IMR-90 (cell line): ENCODE measurements around the gene EIF3A. TPM values are rescaled to one million over a fixed set of nuclear protein-coding genes. Genes with fewer than 3 reads are reported as not detected.

Experiments used
- ATAC-seq: fragments of 200-7000 bp; cut with Tn5 transposase; 2 replicates; pipeline ENCODE4 v1.9.1; 2020; ENCODE audit warnings: low read depth, mild to moderate bottlenecking, moderate library complexity
- BruUV-seq: library from RNA; stranded (reverse); fragments of 400-500 nt; replicated peaks from 2 replicates; lab custom pipeline; 2021; lab: Mats Ljungman, UMichigan
- CTCF ChIA-PET: fragments of 300-600 bp; formaldehyde crosslinking; extraction: SDS; loops from one replicate; lab custom pipeline; 2021; ENCODE audit warnings: antibody characterized with exemption; lab: Yijun Ruan, JAX
- POLR2A ChIA-PET: fragments of 300-600 bp; sonication (Branson Sonifier 250); formaldehyde crosslinking; loops from one replicate; lab custom pipeline; 2022; ENCODE audit warnings: antibody characterized with exemption; ENCODE audit not compliant: unreplicated experiment; lab: Charles Lee
- DNase-seq: peaks from one replicate; pipeline ENCODE4 v3.0.0; 2013
- H2AFZ ChIP-seq: replicated peaks from 2 replicates; pipeline ENCODE3; 2013; ENCODE audit warnings: low read length, mild to moderate bottlenecking; ENCODE audit not compliant: poor library complexity
- H2AK5ac ChIP-seq: 2 replicates; pipeline ENCODE4 v1.6.1; 2013; ENCODE audit warnings: low read depth, low read length, inconsistent platforms
- H2AK9ac ChIP-seq: replicated peaks from 2 replicates; pipeline ENCODE3; 2013; ENCODE audit warnings: mild to moderate bottlenecking, low read depth, low read length, moderate library complexity; ENCODE audit not compliant: poor library complexity
- H2BK120ac ChIP-seq: 2 replicates; pipeline ENCODE4 v1.6.1; 2013; ENCODE audit warnings: low read depth, low read length, inconsistent platforms
- H2BK15ac ChIP-seq: 3 replicates; pipeline ENCODE4 v1.6.1; 2013; ENCODE audit warnings: low read depth, low read length, inconsistent platforms
- H2BK20ac ChIP-seq: 2 replicates; pipeline ENCODE4 v1.6.1; 2013; ENCODE audit warnings: low read depth, mild to moderate bottlenecking, inconsistent platforms, low read length, moderate library complexity
- H2BK5ac ChIP-seq: 2 replicates; pipeline ENCODE4 v1.6.1; 2013; ENCODE audit warnings: mild to moderate bottlenecking, low read depth, low read length, inconsistent platforms; ENCODE audit not compliant: poor library complexity, severe bottlenecking
- H3K14ac ChIP-seq: replicated peaks from 2 replicates; pipeline ENCODE4 v1.6.1; 2013; ENCODE audit warnings: low read depth, low read length, inconsistent platforms
- H3K18ac ChIP-seq: 2 replicates; pipeline ENCODE4 v1.6.1; 2013; ENCODE audit warnings: low read depth, low read length, control low read depth
- H3K23ac ChIP-seq: 2 replicates; pipeline ENCODE4 v1.6.1; 2013; ENCODE audit warnings: low read depth, low read length, inconsistent platforms
- H3K27ac ChIP-seq: 2 replicates; pipeline ENCODE4 v1.5.1; 2013; ENCODE audit warnings: mild to moderate bottlenecking, control low read depth, low read length; ENCODE audit not compliant: insufficient read depth
- H3K27me3 ChIP-seq: 2 replicates; pipeline ENCODE4 v1.6.1; 2013; ENCODE audit warnings: low read length; ENCODE audit not compliant: control insufficient read depth, insufficient read depth
- H3K36me3 ChIP-seq: 2 replicates; pipeline ENCODE4 v1.6.1; 2013; ENCODE audit warnings: low read length, mixed read lengths; ENCODE audit not compliant: control insufficient read depth, insufficient read depth
- H3K4ac ChIP-seq: 2 replicates; pipeline ENCODE4 v1.6.1; 2013; ENCODE audit warnings: low read depth, low read length, inconsistent platforms
- H3K4me1 ChIP-seq: 2 replicates; pipeline ENCODE4 v1.6.1; 2013; ENCODE audit warnings: low read length, mixed read lengths; ENCODE audit not compliant: control insufficient read depth, insufficient read depth
- H3K4me2 ChIP-seq: 2 replicates; pipeline ENCODE4 v1.6.1; 2013; ENCODE audit warnings: low read depth, mild to moderate bottlenecking, control low read depth, low read length, moderate library complexity
- H3K4me3 ChIP-seq: 2 replicates; pipeline ENCODE4 v1.5.1; 2013; ENCODE audit warnings: low read depth, mild to moderate bottlenecking, control low read depth, low read length, moderate library complexity; ENCODE audit not compliant: insufficient read depth
- H3K56ac ChIP-seq: 2 replicates; pipeline ENCODE4 v1.6.1; 2013; ENCODE audit warnings: low read length, inconsistent platforms; ENCODE audit not compliant: insufficient read depth; ENCODE audit errors: extremely low read depth
- H3K79me1 ChIP-seq, 2 experiments: 2 replicates each; pipeline ENCODE4 v1.6.1; 2013; ENCODE audit warnings: low read length in 2 of 2, inconsistent platforms in 1 of 2, low read depth in 1 of 2
- H3K9ac ChIP-seq: 2 replicates; pipeline ENCODE4 v1.6.1; 2013; ENCODE audit warnings: low read depth, low read length, control low read depth
- H3K9me1 ChIP-seq: 2 replicates; pipeline ENCODE4 v1.6.1; 2013; ENCODE audit warnings: low read length, inconsistent platforms; ENCODE audit not compliant: insufficient read depth
- H3K9me3 ChIP-seq: 2 replicates; pipeline ENCODE4 v1.6.1; 2013; ENCODE audit warnings: low read length; ENCODE audit not compliant: control insufficient read depth, insufficient read depth
- H4K20me1 ChIP-seq: 2 replicates; pipeline ENCODE4 v1.6.1; 2013; ENCODE audit warnings: low read length, inconsistent platforms; ENCODE audit not compliant: insufficient read depth
- H4K5ac ChIP-seq: 2 replicates; pipeline ENCODE4 v1.6.1; 2013; ENCODE audit warnings: mild to moderate bottlenecking, low read depth, low read length, control low read depth
- H4K8ac ChIP-seq, 2 experiments: 2 replicates each; pipeline ENCODE4 v1.6.1; 2013; ENCODE audit warnings: low read depth in 2 of 2, low read length in 2 of 2, control low read depth in 1 of 2, inconsistent platforms in 1 of 2
- H4K91ac ChIP-seq: 2 replicates; pipeline ENCODE4 v1.6.1; 2013; ENCODE audit warnings: low read depth, low read length, inconsistent platforms; ENCODE audit not compliant: insufficient read depth
- BHLHE40 ChIP-seq: fragments of 150-350 bp; IDR thresholded peaks from 2 replicates; pipeline ENCODE4 v1.6.1; 2016; ENCODE audit warnings: mild to moderate bottlenecking, low read depth, low read length
- CEBPB ChIP-seq: IDR thresholded peaks from 2 replicates; pipeline ENCODE4 v1.6.1; 2012; ENCODE audit warnings: low read depth, low read length, improper control_type of control experiment
- CHD1 ChIP-seq: IDR thresholded peaks from 2 replicates; pipeline ENCODE4 v1.6.1; 2012; ENCODE audit warnings: low read depth, low read length, improper control_type of control experiment
- ELK1 ChIP-seq: fragments of 150-350 bp; IDR thresholded peaks from 2 replicates; pipeline ENCODE4 v1.6.1; 2016; ENCODE audit warnings: low read depth, mild to moderate bottlenecking, low read length, moderate library complexity, borderline replicate concordance
- FOS ChIP-seq: fragments of 150-350 bp; IDR thresholded peaks from 2 replicates; pipeline ENCODE4 v1.6.1; 2016; ENCODE audit warnings: low read depth, low read length
- MAFK ChIP-seq: IDR thresholded peaks from 2 replicates; pipeline ENCODE4 v1.6.1; 2012; ENCODE audit warnings: low read depth, low read length, improper control_type of control experiment
- MAZ ChIP-seq: IDR thresholded peaks from 2 replicates; pipeline ENCODE4 v1.6.1; 2012; ENCODE audit warnings: low read depth, mild to moderate bottlenecking, low read length, improper control_type of control experiment, moderate library complexity, borderline replicate concordance
- MXI1 ChIP-seq: IDR thresholded peaks from 2 replicates; pipeline ENCODE4 v1.6.1; 2012; ENCODE audit warnings: low read depth, mild to moderate bottlenecking, low read length, moderate library complexity, borderline replicate concordance
- NFE2L2 ChIP-seq: fragments of 150-350 bp; IDR thresholded peaks from 2 replicates; pipeline ENCODE4 v1.6.1; 2016; ENCODE audit warnings: low read depth, mild to moderate bottlenecking, low read length
- POLR2A ChIP-seq: IDR thresholded peaks from 2 replicates; pipeline ENCODE4 v1.6.1; 2012; ENCODE audit warnings: mild to moderate bottlenecking, low read depth, low read length
- RAD21 ChIP-seq: IDR thresholded peaks from 2 replicates; pipeline ENCODE4 v1.6.1; 2012; ENCODE audit warnings: low read length, improper control_type of control experiment
- RCOR1 ChIP-seq: IDR thresholded peaks from 2 replicates; pipeline ENCODE4 v1.6.1; 2012; ENCODE audit warnings: mild to moderate bottlenecking, low read length, improper control_type of control experiment; ENCODE audit not compliant: insufficient replicate concordance
- RFX5 ChIP-seq: IDR thresholded peaks from 2 replicates; pipeline ENCODE4 v1.8.0; 2012; ENCODE audit warnings: low read depth, mild to moderate bottlenecking, low read length, moderate library complexity
- SMC3 ChIP-seq: fragments of 150-350 bp; IDR thresholded peaks from 2 replicates; pipeline ENCODE4 v1.6.1; 2016; ENCODE audit warnings: low read depth, mild to moderate bottlenecking, antibody characterized with exemption, low read length, moderate library complexity
- USF2 ChIP-seq: fragments of 150-350 bp; IDR thresholded peaks from 2 replicates; pipeline ENCODE4 v1.6.1; 2017; ENCODE audit warnings: mild to moderate bottlenecking, antibody characterized with exemption, low read length, low read depth
- WGBS, 2 experiments: methylation state at CpG; one replicate each; pipeline versions ENCODE4 v1.1.5 to v1.1.7; 2013; ENCODE audit warnings: missing lambda C conversion rate in 2 of 2; ENCODE audit not compliant: insufficient read length in 1 of 2; ENCODE audit errors: extremely low coverage in 2 of 2; 5-methylcytosine and 5-hydroxymethylcytosine counted together
- dilution Hi-C: fragments of 300-500 bp; cut with HindIII; formaldehyde crosslinking; loops from one replicate; pipeline ENCODE4 v1.14.3; 2018; ENCODE audit warnings: low sequenced_read_pairs; ENCODE audit not compliant: unreplicated experiment
- in situ Hi-C: fragments of 300-500 bp; cut with MboI; formaldehyde crosslinking; loops from 3 replicates; pipeline ENCODE4 v1.14.3; 2019; ENCODE audit warnings: low sequenced_read_pairs, inconsistent platforms, mixed read lengths
- intact Hi-C: fragments of 100-400 bp; cut with micrococcal nuclease; formaldehyde crosslinking; loops from 2 replicates; pipeline ENCODE4 v1.10.0; 2022
- polyA plus RNA-seq, 3 experiments: library from polyadenylated mRNA; depleted of rRNA; stranded (reverse); fragments of >200 nt; gene quantifications; 2 replicates each; pipeline ENCODE4 v1.2.3, GENCODE V29; 2012; ENCODE audit warnings: low replicate concordance in 1 of 3
- total RNA-seq: library from RNA; depleted of rRNA; stranded (reverse); fragments of >200 nt; gene quantifications from 2 replicates; pipeline ENCODE4 v1.2.3, GENCODE V29; 2012
- TF ChIP-seq, protein P1 (sequence below): conservative IDR thresholded peaks from 2 replicates; pipeline ENCODE4 v1.5.1; 2012; ENCODE audit warnings: mild to moderate bottlenecking, low read depth, low read length, improper control_type of control experiment

EIF3A gene
- total and polyA plus RNA-seq, 2 of the 4 experiments (the other 2 are of a cell fraction) = 49.6 to 145 TPM

- Histone ChIP-seq H3K4ac (no peak overlapping the region), H2BK20ac (no peak overlapping the region), H3K9me1 (peaks cover 3% of the 10 kb centered on the region; the same call in 1 of the 2 replicates), H2BK15ac (no peak overlapping the region), H3K9ac (no peak overlapping the region), H2AFZ (no peak overlapping the region), H4K5ac (no peak overlapping the region), H4K8ac (no peak overlapping the region), H3K23ac (no peak overlapping the region), H3K18ac (no peak overlapping the region), H3K56ac (no peak overlapping the region), H2AK5ac (no peak overlapping the region), H2BK5ac (no peak overlapping the region), H3K36me3 (peaks cover 75% of the 10 kb centered on the region), H2BK120ac (no peak overlapping the region), H4K91ac (no peak overlapping the region), H2AK9ac (no peak overlapping the region), H3K4me2 (no peak overlapping the region), H3K79me1 (peaks cover 51 to 63% of the 10 kb centered on the region in 2 experiments), H4K20me1 (peaks cover 82% of the 10 kb centered on the region), H3K27me3 (no peaks in the 10 kb centered on the region), H3K14ac (no peak overlapping the region), H3K27ac (no peak overlapping the region), H3K4me3 (no peak overlapping the region), H3K9me3 (no peaks in the 10 kb centered on the region), H3K4me1 (no peaks in the 10 kb centered on the region; the same call in none of the 2 replicates)
- dilution Hi-C loops = no loop called here
- in situ Hi-C loops = no loop called here
- DNase-seq (no peak), ATAC-seq (no peak; the same call in 1 of the 2 replicates)
- intact Hi-C loops = no loop called here
- WGBS, 2 experiments = no CpG with 5 or more reads among the region's 4 CpGs
- CTCF ChIA-PET = no interaction called here
- TF ChIP-seq FOS (no peak), MXI1 (no peak), CHD1 (no peak), CEBPB (no peak), NFE2L2 (no peak), MAZ (no peak), POLR2A (no peak), BHLHE40 (no peak), USF2 (no peak), SMC3 (no peak), MAFK (no peak), RCOR1 (no peak), ELK1 (no peak), RAD21 (no peak), RFX5 (no peak)
- TF ChIP-seq, protein P1, sequence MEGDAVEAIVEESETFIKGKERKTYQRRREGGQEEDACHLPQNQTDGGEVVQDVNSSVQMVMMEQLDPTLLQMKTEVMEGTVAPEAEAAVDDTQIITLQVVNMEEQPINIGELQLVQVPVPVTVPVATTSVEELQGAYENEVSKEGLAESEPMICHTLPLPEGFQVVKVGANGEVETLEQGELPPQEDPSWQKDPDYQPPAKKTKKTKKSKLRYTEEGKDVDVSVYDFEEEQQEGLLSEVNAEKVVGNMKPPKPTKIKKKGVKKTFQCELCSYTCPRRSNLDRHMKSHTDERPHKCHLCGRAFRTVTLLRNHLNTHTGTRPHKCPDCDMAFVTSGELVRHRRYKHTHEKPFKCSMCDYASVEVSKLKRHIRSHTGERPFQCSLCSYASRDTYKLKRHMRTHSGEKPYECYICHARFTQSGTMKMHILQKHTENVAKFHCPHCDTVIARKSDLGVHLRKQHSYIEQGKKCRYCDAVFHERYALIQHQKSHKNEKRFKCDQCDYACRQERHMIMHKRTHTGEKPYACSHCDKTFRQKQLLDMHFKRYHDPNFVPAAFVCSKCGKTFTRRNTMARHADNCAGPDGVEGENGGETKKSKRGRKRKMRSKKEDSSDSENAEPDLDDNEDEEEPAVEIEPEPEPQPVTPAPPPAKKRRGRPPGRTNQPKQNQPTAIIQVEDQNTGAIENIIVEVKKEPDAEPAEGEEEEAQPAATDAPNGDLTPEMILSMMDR = no peak
- POLR2A ChIA-PET = no interaction called here
- no TSS peak for BruUV-seq
Observed at GRCh38 chr10:119041326-119041725, 39.3 kb downstream of the EIF3A start.
